CD4-positive, CD25-positive, alpha-beta regulatory T cell (primary cell): ENCODE measurements around the gene PSORS1C1. TPM values are rescaled to one million over a fixed set of nuclear protein-coding genes. Genes with fewer than 3 reads are reported as not detected.
A peak's percentile ranks its signal among the peaks of the same experiment; 100 is the strongest.

Experiments used
- ATAC-seq, 2 donors: fragments of 150-1000 bp; cut with Tn5 transposase; one replicate each; pipeline ENCODE4 v1.10.0; 2021; ENCODE audit warnings: low read depth in 2 of 2, moderate number of reproducible peaks in 2 of 2, moderate library complexity in 1 of 2
- DNase-seq, 3 donors: peaks; one replicate each; pipeline versions ENCODE4 v3.0.0 to v3.0.0-alpha.2; 2012 to 2022; ENCODE audit warnings: mixed read lengths in 1 of 3
- H3K27ac ChIP-seq: one replicate; pipeline ENCODE4 v1.7.0; 2013; ENCODE audit warnings: mild to moderate bottlenecking, low read length; ENCODE audit not compliant: insufficient read depth, poor library complexity, severe bottlenecking
- H3K27me3 ChIP-seq: one replicate; pipeline ENCODE4 v1.7.0; 2013; ENCODE audit warnings: low read length; ENCODE audit not compliant: control insufficient read depth, insufficient read depth
- H3K36me3 ChIP-seq: one replicate; pipeline ENCODE4 v1.7.0; 2013; ENCODE audit warnings: mild to moderate bottlenecking, low read length, moderate library complexity; ENCODE audit not compliant: control insufficient read depth, insufficient read depth
- H3K4me1 ChIP-seq: 2 replicates; pipeline ENCODE4 v1.7.0; 2013; ENCODE audit warnings: mild to moderate bottlenecking, low read length; ENCODE audit not compliant: insufficient read depth, control insufficient read depth, poor library complexity, severe bottlenecking
- H3K4me3 ChIP-seq: one replicate; pipeline ENCODE4 v1.7.0; 2013; ENCODE audit warnings: low read depth, mild to moderate bottlenecking, low read length, moderate library complexity
- H3K9me3 ChIP-seq, 2 experiments: 1 replicate in 1 of 2; 2 replicates in 1 of 2; pipeline ENCODE4 v1.7.0; 2013; ENCODE audit warnings: low read length in 2 of 2, mild to moderate bottlenecking in 1 of 2, moderate library complexity in 1 of 2; ENCODE audit not compliant: control insufficient read depth in 2 of 2
- H3K27ac Mint-ChIP-seq, 3 donors: one replicate each; pipeline ENCODE4 v1.8.0; 2020 to 2022; ENCODE audit warnings: mild to moderate bottlenecking in 3 of 3, mixed read lengths in 3 of 3, moderate library complexity in 2 of 3
- H3K27me3 Mint-ChIP-seq: one replicate; pipeline ENCODE4 v1.8.0; 2022; ENCODE audit warnings: mild to moderate bottlenecking, mixed read lengths
- H3K36me3 Mint-ChIP-seq: one replicate; pipeline ENCODE4 v1.8.0; 2020; ENCODE audit warnings: mixed read lengths
- H3K4me1 Mint-ChIP-seq, 4 donors: one replicate each; pipeline ENCODE4 v1.8.0; 2020 to 2022; ENCODE audit warnings: mixed read lengths in 4 of 4, mild to moderate bottlenecking in 1 of 4
- H3K4me3 Mint-ChIP-seq, 4 donors: one replicate each; pipeline ENCODE4 v1.8.0; 2020 to 2022; ENCODE audit warnings: mild to moderate bottlenecking in 4 of 4, mixed read lengths in 4 of 4, moderate library complexity in 3 of 4
- H3K9me3 Mint-ChIP-seq, 7 donors: one replicate each; pipeline ENCODE4 v1.8.0; 2020 to 2022; ENCODE audit warnings: mixed read lengths in 7 of 7, mild to moderate bottlenecking in 3 of 7, moderate library complexity in 2 of 7
- polyA plus RNA-seq, 4 donors: library from polyadenylated mRNA; unstranded; fragments of 300-500 nt; fragmentation: Illumina TruSeq; gene quantifications; one replicate each; pipeline ENCODE4 v1.2.3, GENCODE V29; 2021
- total RNA-seq: library from RNA; stranded (reverse); gene quantifications from one replicate; pipeline ENCODE4 v1.2.3, GENCODE V29; 2022

Gene PSORS1C1
- total and polyA plus RNA-seq, 5 donors from 2014 or later, result not detected

GRCh38 chr6:31156641-31157040 is 42.0 kb downstream of the PSORS1C1 start:
- Histone ChIP-seq H3K27ac (no peak overlapping the region), H3K36me3 (no peaks in the 10 kb centered on the region), H3K27me3 (no peaks in the 10 kb centered on the region), H3K4me1 (peaks cover 24% of the 10 kb centered on the region), H3K9me3 (no peaks in the 10 kb centered on the region), H3K4me3 (no peak overlapping the region)
- Mint-ChIP-seq H3K36me3 (peaks cover 5% of the 10 kb centered on the region), H3K27me3 (no peaks in the 10 kb centered on the region), H3K4me3 (peak overlapping the region in 3 of 4 donors; percentile 45 to 95 (median 86)), H3K9me3 (no peaks in the 10 kb centered on the region), H3K27ac (peak overlapping the region in 1 of 3 donors; percentile 91), H3K4me1 (peaks cover 8 to 36% (median 14%) of the 10 kb centered on the region in 4 donors)
- DNase-seq (no peak), ATAC-seq (no peak)

GRCh38 chr6:31157513-31158139 is 43.0 kb downstream of the PSORS1C1 start, which contains the start of gene CCHCR1:
TSS of gene CCHCR1 (minus strand) at chr6:31157802. CDS start at chr6:31157600, 202 bp downstream.
- peaks cover 24% of the 10 kb centered on the region for H3K4me1 ChIP-seq
- Mint-ChIP-seq H3K9me3 (no peaks in the 10 kb centered on the region), H3K4me1 (peaks cover 8 to 36% (median 14%) of the 10 kb centered on the region in 4 donors), H3K4me3 (peak within 1 kb of the TSS; percentile 86 to 96 (median 94)), H3K27me3 (no peaks in the 10 kb centered on the region), H3K27ac (peak within 1 kb of the TSS; percentile 90 to 94 (median 91)), H3K36me3 (peaks cover 4% of the 10 kb centered on the region)
- H3K27me3 ChIP-seq, result no peaks in the 10 kb centered on the region
- H3K4me3 ChIP-seq, result peak within 1 kb of the TSS; percentile 78
- DNase-seq, result no peak
- H3K27ac ChIP-seq, result peak within 1 kb of the TSS; percentile 82
- no peak for ATAC-seq
- no peaks in the 10 kb centered on the region for H3K36me3 ChIP-seq
- H3K9me3 ChIP-seq, result no peaks in the 10 kb centered on the region

GRCh38 chr6:31158140-31158862 is 43.7 kb downstream of the PSORS1C1 start, which contains the start of gene TCF19:
TSS of gene TCF19 (plus strand) at chr6:31158589. CDS start at chr6:31159470, 881 bp downstream.
- H3K4me3 ChIP-seq, result peak within 1 kb of the TSS; percentile 78
- no peaks in the 10 kb centered on the region for H3K9me3 ChIP-seq
- no peaks in the 10 kb centered on the region for H3K27me3 ChIP-seq
- H3K27ac Mint-ChIP-seq, result peak within 1 kb of the TSS; percentile 90 to 94 (median 91)
- ATAC-seq (peak; percentile 90 to 93), DNase-seq (peak; percentile 98 to 99 (median 99))
- no peaks in the 10 kb centered on the region for H3K9me3 Mint-ChIP-seq
- H3K27ac ChIP-seq, result peak within 1 kb of the TSS; percentile 82
- no peaks in the 10 kb centered on the region for H3K27me3 Mint-ChIP-seq
- H3K4me1 ChIP-seq, result peaks cover 24% of the 10 kb centered on the region
- peaks cover 8 to 36% (median 17%) of the 10 kb centered on the region in 4 donors for H3K4me1 Mint-ChIP-seq
- H3K36me3 ChIP-seq, result no peaks in the 10 kb centered on the region
- H3K36me3 Mint-ChIP-seq, result peaks cover 4% of the 10 kb centered on the region
- H3K4me3 Mint-ChIP-seq, result peak within 1 kb of the TSS; percentile 86 to 96 (median 94)

- H3K36me3 ChIP-seq, result no peaks in the 10 kb centered on the region
- DNase-seq (peak; percentile 29 to 58 (median 31)), ATAC-seq (no peak)
- H3K27me3 ChIP-seq, result no peaks in the 10 kb centered on the region
- Mint-ChIP-seq H3K4me3 (peak overlapping the region; percentile 86 to 96 (median 94)), H3K27ac (peak overlapping the region; percentile 79 to 91 (median 90)), H3K9me3 (no peaks in the 10 kb centered on the region), H3K27me3 (no peaks in the 10 kb centered on the region), H3K36me3 (peaks cover 4% of the 10 kb centered on the region), H3K4me1 (peaks cover 8 to 36% (median 21%) of the 10 kb centered on the region in 4 donors)
- peaks cover 24% of the 10 kb centered on the region for H3K4me1 ChIP-seq
- peak overlapping the region; percentile 82 for H3K27ac ChIP-seq
- H3K9me3 ChIP-seq, result no peaks in the 10 kb centered on the region
- H3K4me3 ChIP-seq, result peak overlapping the region; percentile 77
Observed at GRCh38 chr6:31158863-31159855, 44.6 kb downstream of the PSORS1C1 start.

- Histone ChIP-seq H3K36me3 (no peaks in the 10 kb centered on the region), H3K4me3 (no peak overlapping the region), H3K27me3 (no peaks in the 10 kb centered on the region), H3K4me1 (peaks cover 29% of the 10 kb centered on the region), H3K9me3 (no peaks in the 10 kb centered on the region), H3K27ac (no peak overlapping the region)
- ATAC-seq (no peak), DNase-seq (no peak)
- Mint-ChIP-seq H3K27me3 (no peaks in the 10 kb centered on the region), H3K9me3 (no peaks in the 10 kb centered on the region), H3K27ac (peak overlapping the region in 1 of 3 donors; percentile 31), H3K4me1 (peaks cover 8 to 46% (median 22%) of the 10 kb centered on the region in 4 donors), H3K4me3 (peak overlapping the region in 2 of 4 donors; percentile 62 to 82), H3K36me3 (no peaks in the 10 kb centered on the region)
Observed at GRCh38 chr6:31161216-31162126, 46.9 kb downstream of the PSORS1C1 start.

- no peak for DNase-seq
- no peak for ATAC-seq
- Histone ChIP-seq H3K27ac (no peak overlapping the region), H3K4me1 (peaks cover 25% of the 10 kb centered on the region), H3K4me3 (no peak overlapping the region), H3K9me3 (no peaks in the 10 kb centered on the region), H3K27me3 (no peaks in the 10 kb centered on the region), H3K36me3 (no peaks in the 10 kb centered on the region)
- H3K4me1 Mint-ChIP-seq, result peaks cover 8 to 37% (median 22%) of the 10 kb centered on the region in 4 donors
- H3K4me3 Mint-ChIP-seq, result peak overlapping the region in 1 of 4 donors; percentile 22
- no peaks in the 10 kb centered on the region for H3K9me3 Mint-ChIP-seq
- H3K27ac Mint-ChIP-seq, result peak overlapping the region in 1 of 3 donors; percentile 17
- no peaks in the 10 kb centered on the region for H3K36me3 Mint-ChIP-seq
- no peaks in the 10 kb centered on the region for H3K27me3 Mint-ChIP-seq
Observed at GRCh38 chr6:31162463-31163165, 48.0 kb downstream of the PSORS1C1 start.
